Endothelial cell of umbilical vein (primary cell): ENCODE measurements around the gene CD74. TPM values are rescaled to one million over a fixed set of nuclear protein-coding genes. Genes with fewer than 3 reads are reported as not detected.

Source experiments
- BruUV-seq: library from RNA; stranded (reverse); fragments of 400-500 nt; replicated peaks from 2 replicates; lab custom pipeline; 2021; lab: Mats Ljungman, UMichigan
- CTCF ChIA-PET: fragments of 300-600, 350-600 bp; sonication (Branson Sonifier 250); formaldehyde crosslinking; loops from one replicate; lab custom pipeline; 2021; ENCODE audit warnings: antibody characterized with exemption, inconsistent platforms; lab: Charles Lee
- POLR2A ChIA-PET: fragments of 300-600, 350-600 bp; sonication (Branson Sonifier 250); formaldehyde crosslinking; loops from one replicate; lab custom pipeline; 2021; ENCODE audit warnings: antibody characterized with exemption, inconsistent platforms; lab: Charles Lee
- DNase-seq: peaks from one replicate; pipeline ENCODE4 v3.0.0-alpha.2; 2011; ENCODE audit warnings: low read depth, low spot score
- FAIRE-seq: peaks from 2 replicates; lab custom pipeline; 2011; peaks lifted over from hg19 to GRCh38; lab: Jason Lieb, UNC
- H2AFZ ChIP-seq: 2 replicates; pipeline ENCODE4 v1.6.0; 2012; ENCODE audit warnings: low read depth, low read length, control low read depth, inconsistent platforms
- H3K27ac ChIP-seq: 2 replicates; pipeline ENCODE4 v1.5.1; 2011; ENCODE audit warnings: low read depth, mild to moderate bottlenecking, control low read depth, low read length, moderate library complexity; ENCODE audit not compliant: insufficient read depth
- H3K27me3 ChIP-seq, 2 experiments: 2 replicates each; pipeline versions ENCODE4 v1.6.0 to v1.6.1; 2011; ENCODE audit warnings: low read length in 2 of 2, mixed read lengths in 1 of 2; ENCODE audit not compliant: control insufficient read depth in 2 of 2, insufficient read depth in 2 of 2
- H3K36me3 ChIP-seq, 2 experiments: 2 replicates in 1 of 2; 3 replicates in 1 of 2; pipeline ENCODE4 v1.5.1; 2011; ENCODE audit warnings: low read length in 2 of 2, mild to moderate bottlenecking in 1 of 2, moderate library complexity in 1 of 2; ENCODE audit not compliant: control insufficient read depth in 2 of 2, insufficient read depth in 2 of 2; ENCODE audit errors: extremely low read depth in 1 of 2
- H3K4me1 ChIP-seq: 3 replicates; pipeline ENCODE4 v1.5.1; 2011; ENCODE audit warnings: mild to moderate bottlenecking, low read length; ENCODE audit not compliant: control insufficient read depth, insufficient read depth; ENCODE audit errors: extremely low read depth
- H3K4me2 ChIP-seq: 2 replicates; pipeline ENCODE4 v1.6.1; 2011; ENCODE audit warnings: low read length, control low read depth, mixed read lengths; ENCODE audit not compliant: insufficient read depth
- H3K4me3 ChIP-seq, 3 experiments: fragments of 200-600 bp in 1 of 3; sonication (generic), shearing (Covaris generic) in 1 of 3; replicated peaks in 1 of 3; 2 replicates each; pipeline ENCODE4 v1.5.1; 2011 to 2016; ENCODE audit warnings: control low read depth in 3 of 3, low read length in 3 of 3, mild to moderate bottlenecking in 2 of 3, inconsistent platforms in 1 of 3, low read depth in 1 of 3, moderate library complexity in 1 of 3; ENCODE audit not compliant: insufficient read depth in 1 of 3
- H3K79me2 ChIP-seq: 2 replicates; pipeline ENCODE4 v1.6.0; 2012; ENCODE audit warnings: low read length, inconsistent platforms; ENCODE audit not compliant: control insufficient read depth, insufficient read depth
- H3K9ac ChIP-seq: replicated peaks from 2 replicates; pipeline ENCODE3; 2011; ENCODE audit warnings: low read length, control low read depth; ENCODE audit not compliant: insufficient read depth; ENCODE audit errors: extremely low read depth
- H3K9me1 ChIP-seq: replicated peaks from 3 replicates; pipeline ENCODE4 v1.6.0; 2011; ENCODE audit warnings: mild to moderate bottlenecking, low read length; ENCODE audit not compliant: control insufficient read depth, insufficient read depth; ENCODE audit errors: extremely low read depth
- H3K9me3 ChIP-seq: replicated peaks from 2 replicates; pipeline ENCODE4 v1.5.1; 2012; ENCODE audit warnings: low read length, inconsistent platforms; ENCODE audit not compliant: control insufficient read depth, insufficient read depth
- H4K20me1 ChIP-seq: replicated peaks from 2 replicates; pipeline ENCODE3; 2011; ENCODE audit warnings: mild to moderate bottlenecking, low read length; ENCODE audit not compliant: control insufficient read depth, insufficient read depth; ENCODE audit errors: extremely low read depth
- CTCF ChIP-seq, 2 donors: IDR thresholded peaks; 1 replicate in 1 of 2; 2 replicates in 1 of 2; pipeline ENCODE4 v1.5.1; 2011; ENCODE audit warnings: low read length in 2 of 2, mild to moderate bottlenecking in 2 of 2, moderate library complexity in 2 of 2, control low read depth in 1 of 2, inconsistent platforms in 1 of 2, low read depth in 1 of 2; ENCODE audit not compliant: insufficient read depth in 1 of 2; ENCODE audit errors: extremely low read depth in 1 of 2
- EZH2 ChIP-seq: IDR thresholded peaks from 2 replicates; pipeline ENCODE4 v1.6.1; 2012; ENCODE audit warnings: borderline replicate concordance, low read depth, mild to moderate bottlenecking, moderate library complexity, low read length, inconsistent platforms; ENCODE audit not compliant: severe bottlenecking
- FOS ChIP-seq: IDR thresholded peaks from 2 replicates; pipeline ENCODE4 v1.6.1; 2011; ENCODE audit warnings: mild to moderate bottlenecking, low read length, moderate library complexity, borderline replicate concordance; ENCODE audit not compliant: insufficient read depth
- GATA2 ChIP-seq: IDR thresholded peaks from 2 replicates; pipeline ENCODE4 v1.7.0; 2011; ENCODE audit warnings: low read depth, mild to moderate bottlenecking, moderate library complexity, mixed read lengths, low read length; ENCODE audit not compliant: insufficient read length, insufficient read depth
- JUN ChIP-seq: IDR thresholded peaks from 2 replicates; pipeline ENCODE4 v1.6.1; 2011; ENCODE audit warnings: borderline replicate concordance, low read depth; ENCODE audit not compliant: insufficient read length, insufficient read depth
- MAX ChIP-seq: IDR thresholded peaks from 2 replicates; pipeline ENCODE4 v1.6.1; 2011; ENCODE audit not compliant: insufficient read depth, insufficient read length
- MYC ChIP-seq: IDR thresholded peaks from one replicate; pipeline ENCODE4 v1.6.1; 2011; ENCODE audit warnings: mild to moderate bottlenecking, low read depth, low read length
- POLR2A ChIP-seq: IDR thresholded peaks from 2 replicates; pipeline ENCODE4 v1.6.1; 2012; ENCODE audit warnings: low read depth, mild to moderate bottlenecking, control low read depth, low read length
- POLR2AphosphoS5 ChIP-seq: IDR thresholded peaks from 2 replicates; pipeline ENCODE4 v1.6.1; 2012; ENCODE audit warnings: low read depth, mild to moderate bottlenecking, control low read depth, low read length, moderate library complexity; ENCODE audit not compliant: insufficient read depth
- dilution Hi-C: fragments of 300-500 bp; cut with MboI; formaldehyde crosslinking; loops from one replicate; pipeline ENCODE4 v1.15.0; 2019; ENCODE audit warnings: low sequenced_read_pairs; ENCODE audit not compliant: extremely low pct_ligation_motif_present
- intact Hi-C: fragments of 100-400 bp; cut with micrococcal nuclease; formaldehyde crosslinking; loops from one replicate; pipeline ENCODE4 v1.10.0; 2022
- polyA plus RNA-seq, 4 experiments: library from polyadenylated mRNA; depleted of rRNA in 3 of 4; stranded (reverse) in 3 of 4; unstranded in 1 of 4; fragments of >200 nt; gene quantifications; 2 replicates each; pipeline versions ENCODE4 v1.2.1 to v1.2.3, GENCODE V29; 2011 to 2012; ENCODE audit warnings: missing spikeins in 1 of 4
- total RNA-seq: library from RNA; stranded (reverse); gene quantifications from 2 replicates; pipeline ENCODE4 v1.2.3, GENCODE V29; 2021

Gene CD74
- total and polyA plus RNA-seq, 2 donors (not counting 3 experiments of a cell fraction or from before 2014, with no cell fraction given) = 0.62 to 1.3 TPM

GRCh38 chr5:150422758-150423157 lies 10.0 kb upstream of the CD74 start:
- intact Hi-C loops (no loop called here), dilution Hi-C loops (no loop called here)
- Histone ChIP-seq H2AFZ (no peak overlapping the region), H3K27ac (no peak overlapping the region), H3K4me1 (no peaks in the 10 kb centered on the region), H4K20me1 (no peaks in the 10 kb centered on the region), H3K4me3 (no peak overlapping the region), H3K9me1 (no peaks in the 10 kb centered on the region), H3K9ac (no peak overlapping the region), H3K36me3 (no peaks in the 10 kb centered on the region), H3K4me2 (no peak overlapping the region), H3K27me3 (peaks cover 0 to 2% of the 10 kb centered on the region in 2 experiments), H3K79me2 (no peaks in the 10 kb centered on the region), H3K9me3 (no peaks in the 10 kb centered on the region)
- TF ChIP-seq EZH2 (no peak), CTCF (IDR thresholded peaks at IDR 0.05; ENCODE audit: extremely low read depth in 1 of 2, insufficient read depth in 1 of 2, low read depth in 1 of 2, low read length in 2 of 2) (no peak), MYC (no peak), FOS (no peak), POLR2AphosphoS5 (no peak), JUN (no peak), POLR2A (no peak), GATA2 (no peak), MAX (no peak)
- DNase-seq (no peak), FAIRE-seq (no peak)
- ChIA-PET POLR2A (no interaction called here), CTCF (interaction anchor here (1.2 to 2.2 kb wide), 2 partner anchors 13 to 25 kb away, joined by 3 to 5 read pairs; no protein-coding TSS in a partner anchor)
- BruUV-seq = no TSS peak
